GM23338 (cell line): Measurements from ENCODE around the gene RFC2. TPM values are rescaled to one million over a fixed set of nuclear protein-coding genes. Genes with fewer than 3 reads are reported as not detected.

ENCODE experiments used
- ATAC-seq: fragments of 200-7000 bp; cut with Tn5 transposase; 3 replicates; pipeline ENCODE4 v1.9.1; 2020
- DNase-seq: peaks from one replicate; pipeline ENCODE4 v3.0.0-alpha.2; 2015; ENCODE audit warnings: low spot score
- H2AFZ ChIP-seq: fragments of 200-600 bp; sonication (generic); 2 replicates; pipeline ENCODE4 v1.8.0; 2016; ENCODE audit warnings: antibody characterized with exemption, mild to moderate bottlenecking, moderate library complexity
- H3F3A ChIP-seq: fragments of 200-600 bp; sonication (generic); replicated peaks from 2 replicates; pipeline ENCODE4 v1.8.0; 2017; ENCODE audit warnings: antibody characterized with exemption, mixed run types, low read depth
- H3K27ac ChIP-seq: fragments of 200-600 bp; sonication (generic); 2 replicates; pipeline ENCODE4 v1.6.1; 2016; ENCODE audit warnings: low read depth
- H3K27me3 ChIP-seq: fragments of 200-600 bp; sonication (generic); 2 replicates; pipeline ENCODE4 v1.8.0; 2016; ENCODE audit warnings: mild to moderate bottlenecking, mixed run types, moderate library complexity; ENCODE audit not compliant: insufficient read depth
- H3K36me3 ChIP-seq: fragments of 200-600 bp; sonication (generic); 2 replicates; pipeline ENCODE4 v1.8.0; 2016; ENCODE audit warnings: mild to moderate bottlenecking; ENCODE audit not compliant: insufficient read depth
- H3K4me1 ChIP-seq: fragments of 200-600 bp; sonication (generic); 2 replicates; pipeline ENCODE4 v1.8.0; 2016; ENCODE audit warnings: mild to moderate bottlenecking, moderate library complexity; ENCODE audit not compliant: insufficient read depth
- H3K4me2 ChIP-seq: fragments of 200-600 bp; sonication (generic); 2 replicates; pipeline ENCODE4 v1.7.1; 2017; ENCODE audit warnings: mixed run types
- H3K4me3 ChIP-seq: fragments of 200-600 bp; sonication (generic); 2 replicates; pipeline ENCODE4 v1.6.1; 2016; ENCODE audit warnings: mixed run types
- H3K79me2 ChIP-seq: fragments of 200-600 bp; sonication (generic); replicated peaks from 2 replicates; pipeline ENCODE4 v1.8.0; 2017; ENCODE audit warnings: mild to moderate bottlenecking; ENCODE audit not compliant: insufficient read depth
- H3K9me2 ChIP-seq: fragments of 200-600 bp; sonication (generic); 2 replicates; pipeline ENCODE4 v1.8.0; 2017; ENCODE audit not compliant: insufficient read depth
- H4K20me1 ChIP-seq: fragments of 200-600 bp; sonication (generic); replicated peaks from 2 replicates; pipeline ENCODE4 v1.8.0; 2017; ENCODE audit warnings: mild to moderate bottlenecking; ENCODE audit not compliant: insufficient read depth
- H3K27ac Mint-ChIP-seq: 2 replicates; pipeline ENCODE4 v1.8.0; 2020; ENCODE audit warnings: inconsistent platforms, mild to moderate bottlenecking, moderate library complexity, mixed read lengths
- H3K27me3 Mint-ChIP-seq: 3 replicates; pipeline ENCODE4 v1.8.0; 2022; ENCODE audit warnings: low read depth, mild to moderate bottlenecking, moderate library complexity, mixed read lengths, inconsistent platforms; ENCODE audit not compliant: insufficient read depth, poor library complexity
- H3K36me3 Mint-ChIP-seq: 3 replicates; pipeline ENCODE4 v1.8.0; 2021; ENCODE audit warnings: low read depth, mild to moderate bottlenecking, inconsistent platforms, moderate library complexity, mixed read lengths
- H3K4me1 Mint-ChIP-seq: 3 replicates; pipeline ENCODE4 v1.8.0; 2020; ENCODE audit warnings: mild to moderate bottlenecking, inconsistent platforms, mixed read lengths
- H3K4me3 Mint-ChIP-seq: 3 replicates; pipeline ENCODE4 v1.8.0; 2021; ENCODE audit warnings: moderate library complexity, mild to moderate bottlenecking, inconsistent platforms, mixed read lengths
- H3K9me3 Mint-ChIP-seq: 3 replicates; pipeline ENCODE4 v1.8.0; 2020; ENCODE audit warnings: moderate library complexity, mild to moderate bottlenecking, inconsistent platforms, mixed read lengths
- EZH2 ChIP-seq: fragments of 200-600 bp; sonication (generic); IDR thresholded peaks from one replicate; pipeline ENCODE4 v1.8.0; 2017; ENCODE audit warnings: antibody characterized with exemption, mild to moderate bottlenecking, low read depth; ENCODE audit not compliant: unreplicated experiment
- NANOG ChIP-seq: IDR thresholded peaks from 2 replicates; pipeline ENCODE4 v1.6.1; 2016; ENCODE audit warnings: antibody characterized with exemption, borderline replicate concordance
- POLR2AphosphoS5 ChIP-seq: IDR thresholded peaks from 2 replicates; pipeline ENCODE4 v1.6.1; 2016; ENCODE audit warnings: antibody characterized with exemption, low read depth
- STAT1 ChIP-seq: IDR thresholded peaks from one replicate; pipeline ENCODE4 v1.6.1; 2016; ENCODE audit warnings: antibody characterized with exemption; ENCODE audit not compliant: unreplicated experiment
- ZNF331 ChIP-seq: fragments of 250-450 bp; sonication (Bioruptor Pico); IDR thresholded peaks from 2 replicates; pipeline ENCODE4 v1.5.0; 2020; ENCODE audit warnings: low read depth, mild to moderate bottlenecking, moderate library complexity
- polyA plus RNA-seq: library from polyadenylated mRNA; unstranded; fragments of >200 nt; fragmentation: Nextera tagmentation; extraction: Ambion mirVana; gene quantifications from 2 replicates; pipeline ENCODE4 v1.2.1, GENCODE V29; 2016
- total RNA-seq: library from RNA; depleted of rRNA; stranded (reverse); fragments of >200 nt; shearing (Covaris generic); gene quantifications from 2 replicates; pipeline ENCODE4 v1.2.3, GENCODE V29; 2014
- TF ChIP-seq, protein P1 (sequence below), 2 experiments: fragments of 200-600 bp in 1 of 2; sonication (generic) in 1 of 2; conservative IDR thresholded peaks; 2 replicates each; pipeline versions ENCODE4 v1.5.1 to v1.6.1; 2016 to 2017; ENCODE audit warnings: antibody characterized with exemption in 2 of 2, low read depth in 2 of 2, mild to moderate bottlenecking in 2 of 2, moderate library complexity in 1 of 2
- TF ChIP-seq, protein P2 (sequence below): fragments of 250-450 bp; sonication (Bioruptor Pico); IDR thresholded peaks from 2 replicates; pipeline ENCODE4 v1.5.0; 2020; ENCODE audit warnings: mild to moderate bottlenecking, moderate library complexity

Gene RFC2
- total and polyA plus RNA-seq, 2 experiments from 2014 or later, result 56.4 to 75.2 TPM

DNA sequence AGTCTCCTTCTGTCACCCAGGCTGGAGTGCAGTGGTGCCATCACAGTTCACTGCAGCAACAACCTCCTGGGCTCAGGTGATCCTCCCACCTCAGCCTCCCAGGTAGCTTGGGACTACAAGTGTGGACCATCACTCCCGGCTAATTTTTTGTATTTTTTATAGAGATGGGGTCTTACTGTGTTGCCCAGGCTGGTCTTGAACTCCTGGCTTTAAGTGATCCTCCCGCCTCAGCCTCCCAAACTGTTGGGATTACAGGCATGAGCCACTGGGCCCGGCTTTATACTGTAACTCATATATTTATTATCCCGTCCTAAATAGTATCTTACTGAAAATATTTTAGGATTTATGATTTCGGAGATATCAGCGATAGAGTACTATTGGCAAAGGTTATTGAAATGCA lies 69.2 kb downstream of the RFC2 start:
- Histone ChIP-seq H3K79me2 (peaks cover 100% of the 10 kb centered on the region), H3K36me3 (peaks cover 25% of the 10 kb centered on the region), H4K20me1 (peaks cover 88% of the 10 kb centered on the region), H3K4me3 (no peak overlapping the region), H3K27me3 (no peaks in the 10 kb centered on the region), H3K27ac (peak overlapping the region; percentile 60), H3K9me2 (no peaks in the 10 kb centered on the region), H3F3A (peaks cover 39% of the 10 kb centered on the region), H3K4me1 (peaks cover 38% of the 10 kb centered on the region), H3K4me2 (peak overlapping the region; percentile 62), H2AFZ (no peak overlapping the region)
- no peaks in the 10 kb centered on the region; the same call in 2 of the 3 replicates for H3K9me3 Mint-ChIP-seq
- TF ChIP-seq POLR2AphosphoS5 (no peak), ZNF331 (CRISPR knock-in tag) (no peak), EZH2 (no peak), NANOG (no peak), STAT1 (no peak)
- TF ChIP-seq, protein P1, sequence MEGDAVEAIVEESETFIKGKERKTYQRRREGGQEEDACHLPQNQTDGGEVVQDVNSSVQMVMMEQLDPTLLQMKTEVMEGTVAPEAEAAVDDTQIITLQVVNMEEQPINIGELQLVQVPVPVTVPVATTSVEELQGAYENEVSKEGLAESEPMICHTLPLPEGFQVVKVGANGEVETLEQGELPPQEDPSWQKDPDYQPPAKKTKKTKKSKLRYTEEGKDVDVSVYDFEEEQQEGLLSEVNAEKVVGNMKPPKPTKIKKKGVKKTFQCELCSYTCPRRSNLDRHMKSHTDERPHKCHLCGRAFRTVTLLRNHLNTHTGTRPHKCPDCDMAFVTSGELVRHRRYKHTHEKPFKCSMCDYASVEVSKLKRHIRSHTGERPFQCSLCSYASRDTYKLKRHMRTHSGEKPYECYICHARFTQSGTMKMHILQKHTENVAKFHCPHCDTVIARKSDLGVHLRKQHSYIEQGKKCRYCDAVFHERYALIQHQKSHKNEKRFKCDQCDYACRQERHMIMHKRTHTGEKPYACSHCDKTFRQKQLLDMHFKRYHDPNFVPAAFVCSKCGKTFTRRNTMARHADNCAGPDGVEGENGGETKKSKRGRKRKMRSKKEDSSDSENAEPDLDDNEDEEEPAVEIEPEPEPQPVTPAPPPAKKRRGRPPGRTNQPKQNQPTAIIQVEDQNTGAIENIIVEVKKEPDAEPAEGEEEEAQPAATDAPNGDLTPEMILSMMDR (conservative IDR thresholded peaks at IDR 0.05; ENCODE audit: low read depth in 2 of 2), result no peak
- no peak overlapping the region for H3K27ac Mint-ChIP-seq
- peaks cover 40% of the 10 kb centered on the region for H3K4me1 Mint-ChIP-seq
- ATAC-seq (no peak), DNase-seq (no peak)
- no peaks in the 10 kb centered on the region for H3K27me3 Mint-ChIP-seq
- H3K4me3 Mint-ChIP-seq, result no peak overlapping the region
- peaks cover 48% of the 10 kb centered on the region for H3K36me3 Mint-ChIP-seq

DNA sequence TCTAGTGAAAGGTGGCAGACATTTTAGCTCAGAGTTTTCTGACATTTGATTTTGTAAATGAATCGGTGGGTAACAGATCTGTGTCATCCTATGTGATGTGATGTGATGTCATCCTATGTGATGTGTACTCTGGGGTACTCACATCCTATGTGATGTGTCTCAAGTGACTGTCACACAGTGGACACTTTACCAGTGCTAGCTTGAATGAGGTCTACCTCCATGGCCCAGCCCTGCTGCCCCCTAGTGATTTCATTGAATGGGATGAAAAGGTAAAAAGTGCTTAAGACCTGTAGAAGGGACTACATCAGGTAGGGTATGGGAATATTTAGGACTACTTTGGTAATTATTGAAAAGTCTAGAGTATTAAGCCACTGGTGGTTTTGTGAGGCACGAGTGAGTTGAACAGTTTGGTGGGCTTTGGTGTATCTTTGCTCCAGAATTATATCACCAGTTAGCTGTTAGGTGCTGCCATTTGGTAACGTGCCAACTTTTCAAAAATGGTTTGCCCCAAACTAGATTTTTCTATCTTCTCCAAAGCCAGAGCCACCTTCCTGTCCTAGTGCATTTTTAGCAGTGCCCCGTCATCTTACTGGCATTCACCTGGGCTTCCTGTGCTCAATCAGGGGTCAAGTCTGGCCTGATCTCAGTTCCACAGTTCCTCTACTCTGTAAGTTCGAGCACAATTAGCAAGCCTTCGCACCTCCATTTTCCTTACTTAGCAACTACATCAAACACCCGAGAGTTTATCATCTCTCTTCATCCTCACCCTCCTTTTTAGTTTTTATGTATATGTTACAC lies 70.3 kb downstream of the RFC2 start:
- H3K79me2 ChIP-seq, result peaks cover 100% of the 10 kb centered on the region
- H3K36me3 ChIP-seq, result peaks cover 13% of the 10 kb centered on the region
- peak overlapping the region; percentile 51 for H3K27ac ChIP-seq
- H3K4me3 Mint-ChIP-seq, result no peak overlapping the region
- peaks cover 44% of the 10 kb centered on the region for H3K36me3 Mint-ChIP-seq
- H3K9me2 ChIP-seq, result no peaks in the 10 kb centered on the region
- H3K27ac Mint-ChIP-seq, result no peak overlapping the region; the same call in 1 of the 2 replicates
- H3K9me3 Mint-ChIP-seq, result no peaks in the 10 kb centered on the region; the same call in 2 of the 3 replicates
- peak; percentile 69 for DNase-seq
- TF ChIP-seq, protein P2, sequence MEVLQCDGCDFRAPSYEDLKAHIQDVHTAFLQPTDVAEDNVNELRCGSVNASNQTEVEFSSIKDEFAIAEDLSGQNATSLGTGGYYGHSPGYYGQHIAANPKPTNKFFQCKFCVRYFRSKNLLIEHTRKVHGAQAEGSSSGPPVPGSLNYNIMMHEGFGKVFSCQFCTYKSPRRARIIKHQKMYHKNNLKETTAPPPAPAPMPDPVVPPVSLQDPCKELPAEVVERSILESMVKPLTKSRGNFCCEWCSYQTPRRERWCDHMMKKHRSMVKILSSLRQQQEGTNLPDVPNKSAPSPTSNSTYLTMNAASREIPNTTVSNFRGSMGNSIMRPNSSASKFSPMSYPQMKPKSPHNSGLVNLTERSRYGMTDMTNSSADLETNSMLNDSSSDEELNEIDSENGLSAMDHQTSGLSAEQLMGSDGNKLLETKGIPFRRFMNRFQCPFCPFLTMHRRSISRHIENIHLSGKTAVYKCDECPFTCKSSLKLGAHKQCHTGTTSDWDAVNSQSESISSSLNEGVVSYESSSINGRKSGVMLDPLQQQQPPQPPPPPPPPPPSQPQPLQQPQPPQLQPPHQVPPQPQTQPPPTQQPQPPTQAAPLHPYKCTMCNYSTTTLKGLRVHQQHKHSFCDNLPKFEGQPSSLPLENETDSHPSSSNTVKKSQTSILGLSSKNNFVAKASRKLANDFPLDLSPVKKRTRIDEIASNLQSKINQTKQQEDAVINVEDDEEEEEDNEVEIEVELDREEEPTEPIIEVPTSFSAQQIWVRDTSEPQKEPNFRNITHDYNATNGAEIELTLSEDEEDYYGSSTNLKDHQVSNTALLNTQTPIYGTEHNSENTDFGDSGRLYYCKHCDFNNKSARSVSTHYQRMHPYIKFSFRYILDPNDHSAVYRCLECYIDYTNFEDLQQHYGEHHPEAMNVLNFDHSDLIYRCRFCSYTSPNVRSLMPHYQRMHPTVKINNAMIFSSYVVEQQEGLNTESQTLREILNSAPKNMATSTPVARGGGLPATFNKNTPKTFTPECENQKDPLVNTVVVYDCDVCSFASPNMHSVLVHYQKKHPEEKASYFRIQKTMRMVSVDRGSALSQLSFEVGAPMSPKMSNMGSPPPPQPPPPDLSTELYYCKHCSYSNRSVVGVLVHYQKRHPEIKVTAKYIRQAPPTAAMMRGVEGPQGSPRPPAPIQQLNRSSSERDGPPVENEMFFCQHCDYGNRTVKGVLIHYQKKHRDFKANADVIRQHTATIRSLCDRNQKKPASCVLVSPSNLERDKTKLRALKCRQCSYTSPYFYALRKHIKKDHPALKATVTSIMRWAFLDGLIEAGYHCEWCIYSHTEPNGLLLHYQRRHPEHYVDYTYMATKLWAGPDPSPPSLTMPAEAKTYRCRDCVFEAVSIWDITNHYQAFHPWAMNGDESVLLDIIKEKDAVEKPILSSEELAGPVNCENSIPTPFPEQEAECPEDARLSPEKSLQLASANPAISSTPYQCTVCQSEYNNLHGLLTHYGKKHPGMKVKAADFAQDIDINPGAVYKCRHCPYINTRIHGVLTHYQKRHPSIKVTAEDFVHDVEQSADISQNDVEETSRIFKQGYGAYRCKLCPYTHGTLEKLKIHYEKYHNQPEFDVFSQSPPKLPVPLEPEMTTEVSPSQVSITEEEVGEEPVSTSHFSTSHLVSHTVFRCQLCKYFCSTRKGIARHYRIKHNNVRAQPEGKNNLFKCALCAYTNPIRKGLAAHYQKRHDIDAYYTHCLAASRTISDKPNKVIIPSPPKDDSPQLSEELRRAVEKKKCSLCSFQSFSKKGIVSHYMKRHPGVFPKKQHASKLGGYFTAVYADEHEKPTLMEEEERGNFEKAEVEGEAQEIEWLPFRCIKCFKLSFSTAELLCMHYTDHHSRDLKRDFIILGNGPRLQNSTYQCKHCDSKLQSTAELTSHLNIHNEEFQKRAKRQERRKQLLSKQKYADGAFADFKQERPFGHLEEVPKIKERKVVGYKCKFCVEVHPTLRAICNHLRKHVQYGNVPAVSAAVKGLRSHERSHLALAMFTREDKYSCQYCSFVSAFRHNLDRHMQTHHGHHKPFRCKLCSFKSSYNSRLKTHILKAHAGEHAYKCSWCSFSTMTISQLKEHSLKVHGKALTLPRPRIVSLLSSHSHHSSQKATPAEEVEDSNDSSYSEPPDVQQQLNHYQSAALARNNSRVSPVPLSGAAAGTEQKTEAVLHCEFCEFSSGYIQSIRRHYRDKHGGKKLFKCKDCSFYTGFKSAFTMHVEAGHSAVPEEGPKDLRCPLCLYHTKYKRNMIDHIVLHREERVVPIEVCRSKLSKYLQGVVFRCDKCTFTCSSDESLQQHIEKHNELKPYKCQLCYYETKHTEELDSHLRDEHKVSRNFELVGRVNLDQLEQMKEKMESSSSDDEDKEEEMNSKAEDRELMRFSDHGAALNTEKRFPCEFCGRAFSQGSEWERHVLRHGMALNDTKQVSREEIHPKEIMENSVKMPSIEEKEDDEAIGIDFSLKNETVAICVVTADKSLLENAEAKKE, result no peak
- TF ChIP-seq, protein P1 (conservative IDR thresholded peaks at IDR 0.05; ENCODE audit: low read depth in 2 of 2), result peak; percentile 68 to 73
- no peak overlapping the region for H2AFZ ChIP-seq
- H3K4me2 ChIP-seq, result no peak overlapping the region
- peaks cover 38% of the 10 kb centered on the region for H3K4me1 ChIP-seq
- peaks cover 39% of the 10 kb centered on the region for H3F3A ChIP-seq
- no peaks in the 10 kb centered on the region for H3K27me3 Mint-ChIP-seq
- H3K27me3 ChIP-seq, result no peaks in the 10 kb centered on the region
- H3K4me1 Mint-ChIP-seq, result peaks cover 42% of the 10 kb centered on the region
- H3K4me3 ChIP-seq, result no peak overlapping the region
- H4K20me1 ChIP-seq, result peaks cover 91% of the 10 kb centered on the region
- peak; percentile 74 for ATAC-seq
